ENCODE results near the gene KNTC1.

DNA sequence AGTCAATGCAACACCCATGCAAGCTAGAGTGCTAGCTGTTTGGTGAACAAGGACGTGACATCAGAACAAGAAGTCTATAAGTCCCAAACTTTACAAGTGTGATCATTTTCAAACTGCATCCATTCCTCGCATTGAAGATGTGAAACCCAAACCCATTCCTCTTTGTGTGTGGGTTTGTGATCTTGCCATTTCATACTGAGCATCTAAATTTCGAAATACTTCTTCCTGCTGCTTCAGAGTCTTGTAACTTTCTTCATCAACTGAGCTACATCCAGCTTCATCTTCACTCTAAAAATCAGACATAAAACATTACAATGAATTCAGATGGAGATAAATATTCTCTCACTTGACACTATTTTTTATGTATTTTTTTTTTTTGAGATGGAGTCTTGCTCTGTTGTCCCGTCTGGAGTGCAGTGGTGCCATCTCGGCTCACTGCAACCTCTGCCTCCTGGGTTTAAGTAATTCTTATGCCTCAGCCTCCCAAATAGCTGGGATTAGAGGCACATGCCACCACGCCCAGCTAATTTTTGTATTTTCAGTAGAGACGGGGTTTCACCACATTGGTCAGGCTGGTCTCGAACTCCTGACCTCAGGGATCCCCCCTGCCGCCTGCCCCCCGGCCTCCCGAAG is 21.5 kb upstream of the KNTC1 start:
- TF ChIP-seq POLR2A (IDR thresholded peaks at IDR 0.05; ENCODE audit: control extremely low read depth in 1 of 2, low read depth in 2 of 2, low read length in 2 of 2), result peak in 1 of 2 experiments; percentile 40; a peak in 1 of 3 replicates
- TF ChIP-seq CHD2 (IDR thresholded peaks at IDR 0.05; ENCODE audit: low read length), result no peak
- TF ChIP-seq, protein P1, sequence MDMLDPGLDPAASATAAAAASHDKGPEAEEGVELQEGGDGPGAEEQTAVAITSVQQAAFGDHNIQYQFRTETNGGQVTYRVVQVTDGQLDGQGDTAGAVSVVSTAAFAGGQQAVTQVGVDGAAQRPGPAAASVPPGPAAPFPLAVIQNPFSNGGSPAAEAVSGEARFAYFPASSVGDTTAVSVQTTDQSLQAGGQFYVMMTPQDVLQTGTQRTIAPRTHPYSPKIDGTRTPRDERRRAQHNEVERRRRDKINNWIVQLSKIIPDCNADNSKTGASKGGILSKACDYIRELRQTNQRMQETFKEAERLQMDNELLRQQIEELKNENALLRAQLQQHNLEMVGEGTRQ (IDR thresholded peaks at IDR 0.05; ENCODE audit: low read length), result no peak
- TF ChIP-seq, protein P2, sequence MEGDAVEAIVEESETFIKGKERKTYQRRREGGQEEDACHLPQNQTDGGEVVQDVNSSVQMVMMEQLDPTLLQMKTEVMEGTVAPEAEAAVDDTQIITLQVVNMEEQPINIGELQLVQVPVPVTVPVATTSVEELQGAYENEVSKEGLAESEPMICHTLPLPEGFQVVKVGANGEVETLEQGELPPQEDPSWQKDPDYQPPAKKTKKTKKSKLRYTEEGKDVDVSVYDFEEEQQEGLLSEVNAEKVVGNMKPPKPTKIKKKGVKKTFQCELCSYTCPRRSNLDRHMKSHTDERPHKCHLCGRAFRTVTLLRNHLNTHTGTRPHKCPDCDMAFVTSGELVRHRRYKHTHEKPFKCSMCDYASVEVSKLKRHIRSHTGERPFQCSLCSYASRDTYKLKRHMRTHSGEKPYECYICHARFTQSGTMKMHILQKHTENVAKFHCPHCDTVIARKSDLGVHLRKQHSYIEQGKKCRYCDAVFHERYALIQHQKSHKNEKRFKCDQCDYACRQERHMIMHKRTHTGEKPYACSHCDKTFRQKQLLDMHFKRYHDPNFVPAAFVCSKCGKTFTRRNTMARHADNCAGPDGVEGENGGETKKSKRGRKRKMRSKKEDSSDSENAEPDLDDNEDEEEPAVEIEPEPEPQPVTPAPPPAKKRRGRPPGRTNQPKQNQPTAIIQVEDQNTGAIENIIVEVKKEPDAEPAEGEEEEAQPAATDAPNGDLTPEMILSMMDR (IDR thresholded peaks at IDR 0.05; ENCODE audit: control extremely low read depth in 1 of 3, insufficient read depth in 1 of 3, low read depth in 1 of 3, low read length in 3 of 3), result no peak
